Measurements from ENCODE around the gene KMT2D.

GRCh38 chr12:49043241-49043640, 17.4 kb downstream of the KMT2D start:
- TF ChIP-seq REST (IDR thresholded peaks at IDR 0.05; ENCODE audit: low read depth, low read length) (no peak), ZBED1 (IDR thresholded peaks at IDR 0.05; ENCODE audit: borderline replicate concordance) (no peak), CBX3 (IDR thresholded peaks at IDR 0.05; ENCODE audit: borderline replicate concordance, low read depth) (no peak), CTCF (IDR thresholded peaks at IDR 0.05 in 2 of 3, conservative IDR thresholded peaks at IDR 0.05 in 1 of 3; ENCODE audit: control insufficient read depth in 2 of 3, extremely low read depth in 1 of 3, insufficient read depth in 1 of 3, low read depth in 3 of 3, low read length in 3 of 3) (no peak), EGR1 (IDR thresholded peaks at IDR 0.05; ENCODE audit: borderline replicate concordance in 1 of 2, low read depth in 2 of 2, low read length in 2 of 2) (no peak), USF1 (IDR thresholded peaks at IDR 0.05; ENCODE audit: borderline replicate concordance, extremely low read length, insufficient read depth, low read depth, low read length) (no peak), EP300 (IDR thresholded peaks at IDR 0.05; ENCODE audit: borderline replicate concordance in 1 of 2, control insufficient read depth in 1 of 2, low read depth in 2 of 2, low read length in 2 of 2) (no peak), RFX5 (IDR thresholded peaks at IDR 0.05; ENCODE audit: low read depth, low read length) (no peak), MYC (IDR thresholded peaks at IDR 0.05; ENCODE audit: insufficient read depth, insufficient read length, insufficient replicate concordance, low read length, severe bottlenecking) (no peak), TAF1 (IDR thresholded peaks at IDR 0.05; ENCODE audit: borderline replicate concordance, low read depth, low read length) (no peak), ZNF207 (IDR thresholded peaks at IDR 0.05; ENCODE audit: borderline replicate concordance) (no peak), KLF5 (IDR thresholded peaks at IDR 0.05; ENCODE audit: partially characterized antibody) (no peak)

Data from GM12878 (cell line).